ENCODE measurements around the gene TPM4.

Gene TPM4

GRCh38 chr19:16125737-16126495 is 49.6 kb downstream of the TPM4 start:
- no peak for DNase-seq (ENCODE audit: low read depth in 4 of 4, low spot score in 1 of 4)

DNA sequence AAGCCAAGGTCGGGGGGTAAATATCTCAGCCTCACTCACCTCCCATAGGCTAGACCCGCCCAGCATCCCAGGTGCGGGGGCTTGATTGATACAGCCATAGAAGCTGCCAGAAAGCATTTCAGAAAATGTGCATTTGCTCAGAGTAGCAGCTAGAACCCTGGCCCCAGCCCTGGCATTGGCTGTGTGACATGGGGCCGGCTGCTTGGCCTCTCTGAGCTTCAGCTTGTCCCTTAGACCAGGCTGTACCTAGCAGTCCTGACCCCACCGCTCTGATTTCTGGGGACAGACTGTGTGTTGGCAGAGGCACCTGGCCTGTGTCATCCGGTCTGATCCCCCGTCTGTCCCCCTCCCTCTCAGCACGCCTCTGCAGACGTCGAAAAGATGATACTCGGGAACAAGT is 50.8 kb downstream of the TPM4 start:
- DNase-seq (ENCODE audit: low read depth in 4 of 4, low spot score in 1 of 4): no peak

DNA sequence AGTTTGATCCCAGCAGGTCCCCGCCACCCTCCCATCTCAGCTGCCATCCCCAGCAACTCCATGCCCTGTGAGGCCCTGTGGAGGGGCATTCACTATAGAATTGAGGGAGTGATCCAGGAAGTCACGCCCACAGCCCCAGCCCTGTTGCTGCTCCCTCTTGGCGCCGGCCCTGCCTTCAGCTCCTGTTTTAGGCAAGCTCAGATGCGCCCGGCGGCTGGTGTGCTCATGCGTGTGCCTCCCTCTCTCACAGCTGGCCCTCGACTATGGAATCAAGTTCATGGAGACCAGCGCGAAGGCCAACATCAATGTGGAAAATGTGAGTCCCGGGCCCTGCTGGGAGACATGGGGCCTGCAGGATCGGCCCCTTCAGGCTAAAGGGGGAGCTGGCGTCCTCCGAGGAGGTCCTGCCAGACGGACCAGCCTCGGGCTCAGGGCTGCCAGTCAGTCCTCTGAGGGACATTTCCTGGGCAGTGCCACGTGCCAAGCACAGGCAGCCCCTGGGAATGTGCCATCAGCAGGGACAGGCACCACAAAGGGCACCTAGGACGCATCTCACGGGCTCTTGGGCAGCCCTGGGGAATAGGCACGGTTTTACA is 51.6 kb downstream of the TPM4 start:
- no peak for DNase-seq (ENCODE audit: low read depth in 4 of 4, low spot score in 1 of 4)

- DNase-seq (ENCODE audit: low read depth in 4 of 4, low spot score in 1 of 4): no peak
Observed at GRCh38 chr19:16131648-16132047, 55.4 kb downstream of the TPM4 start.

DNA sequence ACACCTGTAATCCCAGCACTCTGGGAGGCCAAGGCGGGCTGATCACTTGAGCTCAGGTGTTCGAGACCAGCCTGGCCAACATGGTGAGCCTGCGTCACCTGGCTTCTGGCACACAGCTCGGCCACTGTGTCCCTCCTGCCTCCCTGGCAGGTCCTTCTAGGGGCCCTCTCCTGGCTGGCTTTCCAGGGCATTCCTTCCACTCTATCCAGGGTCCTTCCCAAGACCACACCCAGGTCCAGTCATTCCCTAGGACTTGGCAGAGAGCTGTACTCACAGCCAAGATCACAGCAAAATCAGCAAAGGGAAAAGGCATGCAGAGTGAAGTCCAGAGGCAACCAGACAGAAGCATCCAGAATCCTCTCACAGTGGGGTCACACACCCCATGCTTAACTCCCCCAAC is 57.5 kb downstream of the TPM4 start:
- no peak for DNase-seq (ENCODE audit: low read depth in 4 of 4, low spot score in 1 of 4)

DNA sequence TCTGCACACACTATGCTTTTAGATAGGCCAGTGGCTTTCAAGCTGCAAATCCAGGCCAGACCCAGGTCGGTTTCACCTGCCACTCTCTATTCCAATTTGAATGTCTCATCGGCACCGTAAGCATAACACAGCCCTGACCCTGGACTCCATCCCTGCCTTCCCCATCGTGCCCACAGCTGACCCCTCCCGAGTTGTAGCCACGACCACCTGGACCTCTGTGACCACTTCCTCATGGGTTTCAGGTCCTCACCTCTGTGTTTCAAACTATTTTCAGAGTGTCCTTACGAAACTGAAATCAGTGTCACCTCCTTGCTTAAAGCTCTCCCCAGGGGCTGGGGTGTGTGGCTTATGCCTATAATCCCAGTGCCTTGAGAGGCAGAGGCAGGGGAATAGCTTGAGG is 58.2 kb downstream of the TPM4 start:
- no peak for DNase-seq (ENCODE audit: low read depth in 4 of 4, low spot score in 1 of 4)

GRCh38 chr19:16135430-16136127 is 59.3 kb downstream of the TPM4 start:
- no peak for DNase-seq (ENCODE audit: low read depth in 4 of 4, low spot score in 1 of 4)

DNA sequence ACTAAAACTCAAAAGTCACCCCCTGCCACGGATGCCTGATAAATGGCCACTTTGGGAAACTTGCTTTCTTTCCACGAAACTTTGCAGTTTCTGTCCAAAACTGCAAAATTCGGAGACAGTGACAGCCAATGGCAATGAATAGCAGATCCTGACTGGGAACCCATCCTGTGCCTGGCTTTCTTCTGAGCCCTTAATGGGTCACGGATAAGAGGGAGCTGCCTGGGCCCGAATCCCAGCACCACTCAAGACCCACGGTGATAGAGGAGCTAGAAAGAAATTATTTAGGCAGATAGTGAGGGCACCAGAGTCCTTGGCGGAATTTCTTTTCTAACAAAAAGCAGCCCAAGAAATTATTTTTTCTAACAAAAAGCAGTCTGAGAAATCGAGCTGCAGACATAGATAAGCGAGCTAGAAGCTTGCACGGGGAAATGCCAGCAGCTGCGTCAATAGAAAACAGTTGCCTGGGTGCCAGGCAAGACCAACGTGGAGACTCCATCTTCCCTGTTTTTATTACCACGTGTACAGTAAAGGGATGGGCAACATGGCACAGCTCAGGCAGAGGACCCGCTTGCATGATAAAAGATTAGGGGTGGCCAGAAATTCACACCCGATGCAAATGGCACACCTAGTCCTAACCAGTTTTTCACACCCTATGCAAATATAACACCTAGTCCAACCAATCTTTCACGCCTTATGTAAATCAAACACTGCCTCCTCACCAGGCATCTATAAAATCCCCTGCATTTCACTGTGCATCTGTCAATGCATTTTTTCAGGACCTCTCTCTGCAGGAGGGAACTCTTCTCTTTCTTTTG is 60.1 kb downstream of the TPM4 start:
- no peak for DNase-seq (ENCODE audit: low read depth in 4 of 4, low spot score in 1 of 4)

GRCh38 chr19:16139752-16140151 is 63.5 kb downstream of the TPM4 start:
- no peak for DNase-seq (ENCODE audit: low read depth in 4 of 4, low spot score in 1 of 4)

DNA sequence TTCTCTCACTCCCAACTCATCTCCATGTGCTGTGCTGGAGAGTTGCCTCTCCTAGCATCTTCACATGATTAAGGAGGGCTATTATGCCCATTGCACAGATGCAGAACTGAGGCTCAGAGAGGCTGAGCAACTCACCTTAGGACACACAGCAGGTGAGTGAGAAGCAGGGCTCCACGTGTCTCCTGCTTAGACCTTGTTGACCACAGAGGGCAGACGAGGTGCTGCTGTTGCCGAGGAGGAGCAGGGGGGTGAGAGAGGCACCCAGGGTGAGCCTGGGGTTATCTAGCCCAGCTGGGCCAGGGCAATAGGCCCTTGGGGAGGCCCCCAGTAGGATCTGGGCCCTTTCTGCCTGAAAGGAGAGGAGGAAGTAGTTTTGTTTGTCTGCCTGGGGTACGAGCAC is 64.7 kb downstream of the TPM4 start:
- DNase-seq (ENCODE audit: low read depth in 4 of 4, low spot score in 1 of 4): no peak

DNA sequence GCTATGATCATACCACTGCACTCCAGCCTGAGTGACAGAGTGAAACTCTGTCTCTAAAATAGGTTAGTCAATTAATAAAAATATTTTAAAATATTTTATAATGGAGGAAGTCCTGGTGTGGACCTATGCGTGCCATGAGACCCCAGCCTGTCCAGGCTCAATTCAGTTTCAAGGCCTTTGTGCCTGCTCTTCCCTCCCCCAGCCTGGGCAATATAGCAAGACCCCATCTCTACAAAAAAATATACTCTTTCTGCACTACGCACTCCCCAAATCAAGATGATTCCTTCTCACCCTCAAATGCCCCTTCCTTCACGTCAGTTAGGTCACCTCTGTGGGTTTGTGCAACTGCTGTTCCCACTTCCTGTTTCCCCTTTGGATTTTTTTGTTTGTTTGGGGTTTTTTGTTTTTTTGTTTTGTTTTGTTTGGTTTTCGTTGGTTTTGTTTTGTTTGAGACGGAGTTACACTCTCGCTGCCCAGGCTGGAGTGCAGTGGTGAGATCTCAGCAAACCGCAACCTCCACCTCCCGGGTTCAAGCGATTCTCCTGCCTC is 65.8 kb downstream of the TPM4 start:
- no peak for DNase-seq (ENCODE audit: low read depth in 4 of 4, low spot score in 1 of 4)

DNA sequence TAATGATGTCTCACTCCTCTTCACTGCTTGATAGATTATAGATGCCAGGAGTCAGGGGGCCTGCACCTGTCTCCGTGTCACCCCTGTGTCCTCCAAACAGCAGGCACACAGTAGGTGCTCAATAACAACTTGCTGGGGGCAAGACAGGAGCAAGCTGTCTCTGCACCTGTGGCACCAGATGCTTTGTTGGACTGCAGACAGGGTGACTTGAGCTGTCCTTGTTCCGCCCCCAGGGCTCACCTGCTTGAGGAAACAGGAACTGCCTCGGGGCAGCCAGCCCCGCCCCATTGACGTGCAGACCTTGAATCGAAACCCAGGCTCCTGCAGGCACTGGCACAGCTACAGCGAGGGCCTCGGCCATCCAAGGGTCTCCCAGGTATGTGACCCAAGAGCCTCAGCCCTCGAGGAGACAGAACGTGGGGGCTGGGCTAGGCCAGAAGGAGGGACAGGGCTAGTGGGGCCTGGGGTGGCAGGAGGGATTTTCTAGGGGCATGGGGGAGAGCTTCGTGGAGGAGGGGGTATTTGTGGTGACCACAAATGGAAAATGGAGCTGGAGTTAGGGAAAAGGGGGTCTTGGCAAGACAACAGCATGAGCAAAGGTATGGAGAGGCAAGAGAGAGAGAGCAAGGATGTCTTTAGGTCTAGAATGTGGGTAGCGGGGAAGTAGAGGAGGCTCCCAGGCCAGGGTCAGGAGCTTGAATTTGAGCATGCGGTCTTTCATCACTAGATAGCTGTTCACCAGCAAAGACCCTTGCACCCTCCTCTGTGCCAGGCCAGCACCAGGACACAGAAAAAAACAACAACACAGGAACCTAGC is 67.3 kb downstream of the TPM4 start, which contains the start of gene HSH2D:
TSS of gene HSH2D (plus strand) at position 287 of the 817 bp plus-strand sequence. CDS start 5,066 bp downstream, outside the sequence.
- DNase-seq (ENCODE audit: low read depth in 4 of 4, low spot score in 1 of 4): peak; percentile 32 to 65 (median 44)

- DNase-seq (ENCODE audit: low read depth in 4 of 4, low spot score in 1 of 4): no peak
Observed at GRCh38 chr19:16144216-16144581, 67.9 kb downstream of the TPM4 start.

GRCh38 chr19:16146112-16146511 is 69.8 kb downstream of the TPM4 start:
- no peak for DNase-seq (ENCODE audit: low read depth in 4 of 4, low spot score in 1 of 4)

GRCh38 chr19:16148443-16149229 is 72.3 kb downstream of the TPM4 start:
- DNase-seq (ENCODE audit: low read depth in 4 of 4, low spot score in 1 of 4): no peak
